Activated naive CD4-positive, alpha-beta T cell treated with anti-CD3 and anti-CD28 coated beads, Interleukin-2, amount 50 U/mL, for 72 hours (primary cell): Measurements from ENCODE around the gene THSD7A. TPM values are rescaled to one million over a fixed set of nuclear protein-coding genes. Genes with fewer than 3 reads are reported as not detected.
"Not testable (repeated sequence)": the region's sequence is repeated elsewhere in the genome, so short reads cannot be mapped to it uniquely, and the experiment has no call there.

Experiments used
- ATAC-seq, 2 donors: fragments of 150-1000 bp; cut with Tn5 transposase; 2 replicates each; pipeline ENCODE4 v1.10.0; 2021; ENCODE audit warnings: mild to moderate bottlenecking in 2 of 2, moderate library complexity in 2 of 2
- DNase-seq, 2 donors: peaks; one replicate each; pipeline ENCODE4 v3.0.0; 2021 to 2022; ENCODE audit warnings: low spot score in 2 of 2
- H3K27ac Mint-ChIP-seq, 2 donors: one replicate each; pipeline ENCODE4 v1.8.0; 2022; ENCODE audit warnings: mild to moderate bottlenecking in 2 of 2, mixed read lengths in 2 of 2
- H3K36me3 Mint-ChIP-seq, 2 donors: one replicate each; pipeline ENCODE4 v1.8.0; 2022; ENCODE audit warnings: mixed read lengths in 2 of 2
- H3K9me3 Mint-ChIP-seq, 2 donors: one replicate each; pipeline ENCODE4 v1.8.0; 2022; ENCODE audit warnings: mixed read lengths in 2 of 2
- total RNA-seq, 2 donors: library from RNA; stranded (reverse); gene quantifications; one replicate each; pipeline ENCODE4 v1.2.3, GENCODE V29; 2022

THSD7A gene
- total RNA-seq, 2 donors from 2014 or later = 0.02 TPM; not detected in 1

DNA sequence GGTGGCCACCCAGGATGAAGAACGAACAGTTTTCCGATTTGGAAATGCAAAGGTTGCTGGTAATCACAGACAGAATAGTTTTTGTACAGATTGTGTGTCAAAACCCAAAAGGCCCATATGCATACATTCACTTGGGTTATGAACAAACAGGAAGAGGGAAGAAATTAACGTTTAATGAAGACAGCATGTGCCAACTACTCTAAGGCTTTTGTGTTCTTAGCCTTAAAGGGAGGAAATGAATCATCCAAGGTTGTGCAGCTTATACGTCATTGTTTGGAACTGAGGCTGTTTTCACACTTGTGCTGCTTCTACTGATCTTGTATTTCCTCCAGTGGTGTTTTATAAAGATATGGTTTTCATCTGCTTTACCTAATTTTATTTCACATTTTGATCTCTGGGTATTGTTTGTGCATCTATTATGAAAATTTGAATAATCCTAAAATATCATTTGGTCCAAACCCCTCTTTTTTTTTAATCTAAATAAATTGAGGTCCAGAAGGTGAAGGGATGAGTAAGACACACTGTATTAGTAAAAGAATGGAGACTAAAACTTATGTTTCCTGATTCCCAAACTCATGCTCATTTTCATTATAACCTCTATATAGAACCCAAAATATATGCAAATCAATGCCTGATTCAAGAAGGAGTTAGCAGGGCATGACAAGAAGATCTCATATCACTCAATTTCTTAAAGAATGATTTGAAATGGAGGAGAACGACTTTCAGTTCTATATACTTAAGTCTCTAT is 373.1 kb downstream of the THSD7A start:
- ATAC-seq (peak in 1 of 2 donors; percentile 65), DNase-seq (no peak)
- H3K27ac Mint-ChIP-seq = no peak overlapping the region
- no peaks in the 10 kb centered on the region for H3K36me3 Mint-ChIP-seq
- no peaks in the 10 kb centered on the region for H3K9me3 Mint-ChIP-seq

DNA sequence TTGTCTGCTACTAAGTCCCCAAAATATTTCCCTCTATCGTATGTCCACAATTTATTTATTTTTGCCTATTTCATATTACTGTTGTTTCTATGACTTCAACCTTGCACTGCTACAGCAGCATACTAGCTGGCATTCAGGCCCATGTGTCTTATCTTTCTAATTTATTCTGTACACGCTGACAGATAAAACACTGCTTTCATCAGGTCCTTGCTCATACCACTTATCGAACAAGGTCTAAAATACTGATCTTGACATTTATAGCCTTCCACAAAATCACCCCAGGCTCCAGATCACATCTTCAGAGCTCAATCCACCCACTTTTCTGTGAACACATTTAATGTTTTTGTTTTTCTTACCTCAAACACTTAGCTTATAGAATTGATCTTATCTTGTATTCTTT is 374.6 kb downstream of the THSD7A start:
- H3K9me3 Mint-ChIP-seq = no peaks in the 10 kb centered on the region
- DNase-seq (no peak), ATAC-seq (no peak)
- no peaks in the 10 kb centered on the region for H3K36me3 Mint-ChIP-seq
- no peak overlapping the region for H3K27ac Mint-ChIP-seq

DNA sequence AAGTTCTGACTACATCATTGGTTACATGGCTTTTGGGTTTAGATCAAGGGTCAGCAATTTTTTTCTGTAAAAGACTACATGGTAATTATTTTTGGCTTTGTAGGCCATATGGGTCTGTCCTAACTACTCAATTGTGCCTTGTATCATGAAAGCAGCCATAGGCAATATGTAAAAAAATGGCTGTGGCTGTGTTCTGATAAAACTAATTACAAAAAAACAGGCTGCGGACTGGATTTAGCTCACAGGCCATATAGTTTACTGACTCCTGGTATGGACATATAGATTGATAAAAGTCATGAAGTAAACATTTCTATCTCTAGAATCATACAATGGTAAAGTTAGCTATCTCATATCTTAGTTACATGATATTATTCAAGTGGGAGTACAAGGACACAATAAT is 375.4 kb downstream of the THSD7A start:
- ATAC-seq = no peak
- Mint-ChIP-seq H3K36me3 (no peaks in the 10 kb centered on the region), H3K9me3 (no peaks in the 10 kb centered on the region), H3K27ac (no peak overlapping the region)
- no peak for DNase-seq

DNA sequence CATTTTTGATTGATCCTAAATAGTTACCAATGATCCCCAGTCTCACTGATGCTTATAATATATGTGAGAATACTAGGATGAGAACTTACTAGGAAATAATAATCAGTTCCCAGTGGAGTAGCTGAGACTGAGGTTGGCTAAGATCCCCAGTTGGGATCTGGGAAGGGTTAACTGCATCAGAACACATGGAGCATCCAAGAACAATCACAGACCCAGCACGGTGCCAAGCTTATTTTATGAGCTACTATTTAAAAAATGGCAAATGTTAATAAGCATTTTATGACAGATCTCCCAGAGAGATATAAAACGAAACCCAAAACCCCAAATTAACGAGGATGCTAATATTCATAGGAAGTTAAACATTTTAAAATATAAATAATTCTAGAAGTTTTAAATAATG is 379.5 kb downstream of the THSD7A start:
- no peaks in the 10 kb centered on the region for H3K9me3 Mint-ChIP-seq
- no peak for ATAC-seq
- no peaks in the 10 kb centered on the region for H3K36me3 Mint-ChIP-seq
- no peak for DNase-seq
- no peak overlapping the region for H3K27ac Mint-ChIP-seq

DNA sequence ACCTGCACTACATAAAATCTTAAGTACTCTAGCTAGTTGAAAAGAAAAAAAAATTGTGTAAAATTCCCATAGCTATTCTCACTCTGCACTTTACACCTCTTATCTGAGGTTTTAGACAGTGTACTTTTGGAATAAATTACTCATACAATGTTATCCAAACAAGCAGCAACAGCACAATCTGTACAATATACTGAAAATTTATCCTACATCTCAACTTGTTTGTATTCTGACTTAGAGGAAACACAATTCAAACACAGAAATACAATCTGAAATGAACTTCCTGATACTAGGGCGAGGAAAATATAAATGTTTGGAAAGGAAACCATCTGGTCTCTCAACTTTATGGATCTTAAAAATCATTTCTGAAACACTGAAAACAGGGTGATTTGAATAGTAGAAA is 381.7 kb downstream of the THSD7A start:
- Mint-ChIP-seq H3K9me3 (peaks cover 0 to 3% of the 10 kb centered on the region in 2 donors), H3K36me3 (no peaks in the 10 kb centered on the region), H3K27ac (no peak overlapping the region)
- no peak for DNase-seq
- no peak for ATAC-seq

DNA sequence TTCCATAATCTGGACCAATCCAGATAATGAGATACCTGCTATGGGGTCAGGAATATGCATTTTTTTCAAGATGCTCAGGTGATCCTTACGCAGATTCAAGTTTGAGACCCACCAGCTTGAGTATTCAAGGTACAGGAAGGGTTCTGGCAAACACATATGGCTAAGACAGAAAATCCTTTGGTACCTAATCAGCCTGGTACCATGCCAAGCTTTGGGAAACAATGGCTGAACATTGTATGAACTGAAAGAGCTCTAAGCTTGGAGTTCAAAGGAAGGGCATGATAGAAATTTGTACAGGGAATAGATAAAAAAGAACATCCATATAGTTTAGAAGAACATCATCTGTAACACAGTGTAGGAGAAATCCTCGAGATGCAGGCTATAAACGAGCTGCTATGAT is 382.7 kb downstream of the THSD7A start:
- peaks cover 0 to 3% of the 10 kb centered on the region in 2 donors for H3K9me3 Mint-ChIP-seq
- no peak for ATAC-seq
- no peak for DNase-seq
- H3K36me3 Mint-ChIP-seq = no peaks in the 10 kb centered on the region
- no peak overlapping the region for H3K27ac Mint-ChIP-seq

DNA sequence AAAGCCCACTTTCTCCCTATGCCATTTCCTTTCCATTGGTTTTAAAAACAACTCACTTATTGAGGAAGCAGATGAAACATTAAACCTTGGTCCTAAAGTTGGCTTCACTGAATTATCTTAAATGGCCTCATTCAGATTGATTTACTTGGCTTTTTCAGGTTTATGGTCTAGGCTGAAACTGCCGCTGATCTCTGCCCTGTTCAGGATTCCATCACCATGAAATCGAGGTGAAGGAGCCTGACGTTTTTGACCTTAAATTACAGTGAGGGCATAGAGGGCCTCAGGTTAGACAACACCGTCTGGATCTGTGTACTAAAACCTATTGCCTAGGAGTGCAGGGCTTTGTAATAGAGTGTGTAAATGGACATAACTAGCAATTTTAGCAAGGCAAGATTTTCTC is 383.7 kb downstream of the THSD7A start:
- Mint-ChIP-seq H3K9me3 (peaks cover 0 to 3% of the 10 kb centered on the region in 2 donors), H3K27ac (no peak overlapping the region), H3K36me3 (no peaks in the 10 kb centered on the region)
- DNase-seq = no peak
- ATAC-seq = no peak

DNA sequence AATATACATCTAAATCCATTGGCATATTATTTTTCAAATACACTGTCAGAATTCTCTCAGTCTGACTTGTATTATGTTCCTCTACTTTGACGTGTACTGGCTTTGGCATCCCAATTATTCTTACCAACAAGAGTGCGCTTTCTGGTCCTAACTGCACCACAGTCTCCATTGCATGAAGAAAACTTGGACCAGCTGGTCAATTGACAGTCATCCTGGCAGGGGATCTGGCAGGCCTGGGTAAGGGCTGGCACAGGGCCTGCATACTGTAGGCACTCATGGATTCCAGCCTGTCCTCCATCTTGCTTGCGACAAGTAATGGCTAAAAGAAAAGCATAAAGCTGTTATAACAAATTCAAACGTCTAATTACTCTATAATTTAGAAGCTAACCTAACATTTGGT is 384.9 kb downstream of the THSD7A start:
- Mint-ChIP-seq H3K27ac (no peak overlapping the region), H3K36me3 (no peaks in the 10 kb centered on the region), H3K9me3 (peaks cover 0 to 3% of the 10 kb centered on the region in 2 donors)
- ATAC-seq (no peak), DNase-seq (no peak)

DNA sequence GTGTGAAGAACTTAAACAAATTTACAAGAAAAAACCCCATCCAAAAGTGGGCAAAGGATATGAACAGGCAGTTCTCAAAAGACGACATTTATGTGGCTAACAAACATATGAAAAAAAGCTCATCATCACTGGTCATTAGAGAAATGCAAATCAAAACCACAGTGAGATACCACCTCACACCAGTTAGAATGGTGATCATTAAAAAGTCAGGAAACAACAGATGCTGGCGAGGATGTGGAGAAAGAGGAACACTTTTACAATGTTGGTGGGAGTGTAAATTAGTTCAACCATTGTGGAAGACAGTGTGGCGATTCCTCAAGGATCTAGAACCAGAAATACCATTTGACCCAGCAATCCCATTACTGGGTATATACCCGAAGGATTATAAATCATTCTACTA is 388.1 kb downstream of the THSD7A start:
- H3K36me3 Mint-ChIP-seq, ATAC-seq, DNase-seq, H3K27ac Mint-ChIP-seq, H3K9me3 Mint-ChIP-seq: not testable (repeated sequence)

DNA sequence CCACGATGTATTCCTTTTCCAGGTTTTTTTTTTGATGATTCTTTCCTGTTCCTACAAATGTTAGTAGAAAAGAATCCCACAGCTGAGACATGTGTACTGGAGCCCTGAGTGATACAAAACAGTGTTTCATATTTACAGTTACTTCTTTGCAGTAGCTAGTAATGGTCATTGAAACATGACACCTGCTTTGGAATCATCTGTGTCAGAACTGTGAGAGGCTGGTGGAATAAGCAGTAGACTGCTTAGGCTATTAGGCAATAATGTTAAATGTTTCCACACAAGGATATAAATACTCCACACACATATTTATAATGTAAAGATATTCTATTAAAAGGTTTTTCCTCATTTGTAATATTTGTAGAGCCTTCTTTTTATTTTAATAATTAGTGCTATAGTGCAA is 394.0 kb downstream of the THSD7A start:
- ATAC-seq (no peak), DNase-seq (no peak)
- H3K36me3 Mint-ChIP-seq = no peaks in the 10 kb centered on the region
- H3K9me3 Mint-ChIP-seq = no peaks in the 10 kb centered on the region
- no peak overlapping the region for H3K27ac Mint-ChIP-seq

DNA sequence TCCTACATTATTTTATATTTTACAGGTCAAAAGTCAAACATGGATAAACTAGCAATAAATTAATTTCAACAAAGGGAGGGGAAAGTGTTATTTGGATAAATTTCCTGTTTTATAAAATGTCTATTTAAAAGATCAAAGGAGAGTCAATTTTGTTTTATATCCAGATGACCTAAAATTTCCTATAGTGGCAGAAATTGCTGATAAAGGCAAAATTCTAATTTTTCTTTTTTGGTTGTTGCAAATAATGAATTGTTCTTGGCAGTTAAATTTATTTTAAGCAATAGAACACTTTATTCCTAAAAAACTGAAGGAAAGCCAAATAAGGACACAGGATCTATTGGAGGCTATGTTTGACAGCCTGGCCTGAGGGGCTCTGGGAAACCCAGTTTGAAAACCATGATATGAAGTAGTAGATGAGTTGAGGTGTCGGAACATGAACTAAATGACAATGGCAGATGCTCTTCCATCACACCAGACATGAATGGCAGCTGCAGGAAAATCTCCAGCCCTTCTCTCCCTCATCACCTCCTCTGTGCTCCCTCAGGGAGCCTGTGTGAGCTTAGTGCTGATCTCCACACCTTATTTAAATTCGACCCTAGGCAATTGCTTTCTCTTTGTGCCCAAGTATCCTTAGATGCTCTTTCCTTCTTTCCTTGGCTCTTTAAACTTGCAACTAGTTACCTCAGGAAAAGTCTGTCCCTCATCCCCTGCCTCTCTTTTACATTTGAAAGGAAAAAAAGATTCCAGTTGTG is 395.0 kb downstream of the THSD7A start:
- no peak for ATAC-seq
- no peak for DNase-seq
- Mint-ChIP-seq H3K9me3 (no peaks in the 10 kb centered on the region), H3K27ac (no peak overlapping the region), H3K36me3 (no peaks in the 10 kb centered on the region)

DNA sequence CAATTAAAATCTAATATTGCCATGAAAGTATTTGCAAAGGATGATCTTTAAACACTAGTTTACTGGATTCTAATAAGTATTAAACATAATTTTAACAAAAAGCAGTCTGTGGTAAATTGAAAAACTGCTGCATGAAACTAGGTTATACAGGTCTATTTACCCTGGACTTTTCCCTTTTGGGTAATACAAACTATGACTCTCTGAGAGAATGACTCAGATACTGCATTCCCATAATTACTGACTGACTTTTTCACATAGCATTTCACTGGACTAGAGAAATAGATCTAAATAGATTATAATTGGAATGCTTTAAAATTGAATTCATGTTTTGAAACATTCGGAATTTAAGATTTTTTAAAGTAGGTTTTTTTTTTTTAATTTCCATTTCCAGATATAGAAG is 395.7 kb downstream of the THSD7A start:
- Mint-ChIP-seq H3K36me3 (no peaks in the 10 kb centered on the region), H3K27ac (no peak overlapping the region), H3K9me3 (no peaks in the 10 kb centered on the region)
- ATAC-seq (no peak), DNase-seq (no peak)

DNA sequence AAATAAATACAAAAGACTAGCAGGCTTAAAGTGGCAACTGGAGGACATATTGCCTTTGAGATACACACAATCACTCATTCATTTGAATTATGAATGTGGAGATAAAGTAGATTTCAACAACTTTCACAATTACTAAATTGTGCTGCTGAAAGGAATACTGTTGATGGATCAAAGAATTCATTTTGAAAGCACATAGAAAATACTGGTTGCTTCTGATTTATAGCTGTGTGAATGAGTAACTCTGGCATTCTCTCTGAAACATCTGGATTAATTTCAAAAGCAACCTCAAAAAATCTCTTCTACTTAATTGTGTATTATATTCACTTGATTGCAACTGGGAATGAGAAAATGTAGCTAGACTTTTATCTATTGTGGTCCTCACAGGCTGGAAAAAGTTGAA is 397.6 kb downstream of the THSD7A start:
- no peaks in the 10 kb centered on the region for H3K36me3 Mint-ChIP-seq
- no peak for ATAC-seq
- H3K9me3 Mint-ChIP-seq = no peaks in the 10 kb centered on the region
- H3K27ac Mint-ChIP-seq = no peak overlapping the region
- no peak for DNase-seq

DNA sequence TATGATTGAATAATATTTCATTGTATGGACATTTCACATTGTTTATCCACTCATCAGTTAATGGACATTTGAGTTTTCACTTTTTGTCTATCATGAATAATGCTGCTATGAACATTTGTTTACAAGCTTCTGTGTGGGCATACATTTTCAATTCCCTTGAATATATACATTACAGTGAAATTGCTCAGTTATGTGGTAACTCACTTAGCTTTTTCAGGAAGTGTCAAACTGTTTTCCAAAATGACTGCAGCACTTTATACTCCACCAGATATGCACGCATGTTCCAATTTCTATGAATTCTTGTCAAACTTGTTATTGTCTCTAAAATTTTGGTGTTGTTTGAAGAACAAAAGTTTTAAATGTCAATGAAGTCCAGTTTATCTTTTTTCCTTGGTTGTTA is 401.2 kb downstream of the THSD7A start:
- DNase-seq = no peak
- H3K27ac Mint-ChIP-seq = no peak overlapping the region
- H3K9me3 Mint-ChIP-seq = no peaks in the 10 kb centered on the region
- no peaks in the 10 kb centered on the region for H3K36me3 Mint-ChIP-seq
- ATAC-seq = no peak

DNA sequence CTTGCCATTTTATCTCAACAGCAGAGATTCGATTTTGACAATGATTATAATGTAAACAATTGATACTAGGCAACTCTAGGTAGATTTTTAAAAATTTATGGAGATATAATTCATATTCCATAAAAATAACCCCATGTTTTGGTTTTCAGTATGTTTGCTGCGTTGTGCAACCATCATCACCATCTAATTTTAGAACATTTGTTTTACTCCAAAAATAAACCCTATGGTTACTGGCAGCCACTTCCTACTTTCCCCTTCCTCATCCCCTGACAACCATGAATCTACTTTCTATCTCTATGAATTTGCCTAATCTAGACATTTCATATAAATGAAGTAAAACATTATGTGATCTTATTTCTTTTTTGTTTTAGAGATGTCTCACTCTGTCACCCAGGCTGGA is 401.9 kb downstream of the THSD7A start:
- H3K36me3 Mint-ChIP-seq = no peaks in the 10 kb centered on the region
- no peak overlapping the region for H3K27ac Mint-ChIP-seq
- DNase-seq = no peak

DNA sequence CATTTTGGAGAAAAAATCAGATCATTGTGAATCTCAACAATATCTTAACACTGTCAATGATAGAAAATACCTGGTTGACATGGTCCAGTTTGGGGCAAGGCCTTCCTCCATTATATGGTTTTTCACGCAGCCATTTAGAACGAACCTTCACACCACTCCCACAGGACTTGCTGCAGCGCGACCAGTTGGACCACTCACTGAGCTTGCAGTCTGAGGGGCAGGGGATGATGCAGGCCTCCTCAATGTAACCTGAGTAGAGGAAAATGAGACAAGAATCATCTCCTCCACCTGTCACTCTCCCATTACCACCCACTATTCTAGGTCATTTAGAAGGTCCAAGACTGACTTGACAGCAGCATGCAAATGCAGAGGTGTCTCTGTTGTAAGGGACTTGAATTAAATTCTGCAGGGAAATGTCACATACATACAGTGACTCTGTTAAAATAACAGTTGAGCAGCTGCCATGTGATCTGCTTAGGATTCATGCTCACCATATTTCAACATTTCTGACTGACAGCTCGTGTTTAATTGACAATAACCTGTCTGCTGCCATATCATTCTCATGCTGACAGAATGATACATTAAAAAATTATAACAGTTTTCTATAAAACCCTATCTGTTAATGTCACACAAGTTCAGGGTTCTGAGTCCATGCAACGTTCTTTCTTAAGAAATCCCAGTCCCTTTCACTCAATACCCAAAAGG is 403.0 kb downstream of the THSD7A start:
- Mint-ChIP-seq H3K27ac (no peak overlapping the region), H3K36me3 (no peaks in the 10 kb centered on the region), H3K9me3 (no peaks in the 10 kb centered on the region)
- ATAC-seq (no peak), DNase-seq (no peak)

More for the DNA sequence above, 401.9 kb downstream of the THSD7A start:
- H3K9me3 Mint-ChIP-seq = no peaks in the 10 kb centered on the region
- ATAC-seq = no peak

DNA sequence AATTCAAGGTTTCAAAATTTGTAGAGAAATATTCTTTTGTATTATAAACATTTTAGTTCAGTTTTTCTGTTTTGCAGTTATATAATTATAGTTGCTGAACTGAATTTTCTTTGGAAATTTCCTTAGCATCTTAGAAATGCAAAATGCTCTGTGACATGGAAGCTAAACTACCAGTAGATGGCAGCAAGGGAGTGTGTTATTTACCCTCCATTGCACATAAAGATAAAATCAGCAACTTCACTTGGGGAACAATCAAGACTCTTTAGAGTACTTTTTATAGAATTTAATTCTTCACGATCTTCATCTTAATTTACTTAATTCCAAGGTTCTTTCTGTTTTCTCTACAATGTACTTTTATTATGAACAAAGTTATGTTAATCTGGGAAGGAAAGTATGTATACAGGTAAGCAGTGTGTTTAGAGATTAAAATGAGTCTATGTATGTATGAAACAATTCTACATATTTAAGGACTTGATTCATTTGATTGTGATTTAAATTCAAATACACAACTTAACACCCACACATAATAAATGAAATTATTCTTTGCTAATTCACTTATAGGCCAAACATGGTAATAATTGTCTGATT is 404.2 kb downstream of the THSD7A start:
- no peak for ATAC-seq
- H3K27ac Mint-ChIP-seq = no peak overlapping the region
- DNase-seq = no peak

More for the DNA sequence above, 404.2 kb downstream of the THSD7A start:
- Mint-ChIP-seq H3K36me3 (no peaks in the 10 kb centered on the region), H3K9me3 (no peaks in the 10 kb centered on the region)
